ENCODE measurements around the gene CEP112. TPM values are rescaled to one million over a fixed set of nuclear protein-coding genes. Genes with fewer than 3 reads are reported as not detected.

Gene CEP112
- total and polyA plus RNA-seq, 2 of the 8 experiments (the other 6 are each of a cell fraction or from before 2014, with no cell fraction given) = 0.62 to 3.1 TPM

DNA sequence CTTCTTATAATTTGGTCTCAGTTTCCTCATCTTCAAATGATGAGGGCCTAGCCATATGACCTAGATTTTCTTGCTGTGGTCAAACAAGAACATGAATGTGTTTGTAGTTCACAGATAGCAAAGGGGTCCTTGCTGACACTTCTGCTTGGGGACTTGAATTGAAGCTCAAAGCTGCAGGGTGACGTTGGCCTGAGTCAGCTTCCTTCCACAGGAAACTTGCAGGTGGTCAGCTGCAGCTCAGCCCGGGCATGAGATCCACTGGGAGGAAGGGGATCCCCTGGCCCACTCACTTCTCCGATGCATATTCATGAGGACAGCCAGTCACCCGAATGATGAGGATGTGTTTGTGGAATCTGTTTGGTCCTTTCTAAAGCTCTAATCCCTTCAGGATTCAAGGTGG is 587.9 kb downstream of the CEP112 start:
- Histone ChIP-seq H2BK12ac (ENCODE audit: low read depth, low read length) (no peak overlapping the region), H2BK5ac (ENCODE audit: low read depth, low read length) (no peak overlapping the region), H4K5ac (ENCODE audit: insufficient read length, low read depth, low read length) (no peak overlapping the region), H3K23me2 (ENCODE audit: low read depth, low read length) (no peaks in the 10 kb centered on the region), H3K27ac (ENCODE audit: low read depth, low read length) (no peak overlapping the region), H3K79me1 (ENCODE audit: low read depth, low read length) (no peaks in the 10 kb centered on the region), H3K56ac (replicated peaks; ENCODE audit: insufficient read length, low read depth, low read length) (no peak overlapping the region), H2BK120ac (replicated peaks; ENCODE audit: low read depth, low read length) (no peak overlapping the region), H3K4me1 (replicated peaks in 1 of 4; ENCODE audit: control insufficient read depth in 3 of 4, insufficient read depth in 4 of 4, low read length in 3 of 4) (no peaks in the 10 kb centered on the region), H2AK5ac (ENCODE audit: low read depth, low read length) (no peak overlapping the region), H2AFZ (ENCODE audit: low read length) (no peak overlapping the region), H4K8ac (ENCODE audit: extremely low read depth, insufficient read depth, low read length) (no peak overlapping the region), H3K27me3 (replicated peaks in 1 of 4; ENCODE audit: control insufficient read depth in 3 of 4, extremely low read depth in 1 of 4, insufficient read depth in 3 of 4, low read length in 3 of 4) (no peaks in the 10 kb centered on the region), H4K20me1 (replicated peaks in 1 of 2; ENCODE audit: control insufficient read depth in 1 of 2, insufficient read depth in 2 of 2, low read length in 2 of 2) (no peaks in the 10 kb centered on the region), H3K79me2 (ENCODE audit: control insufficient read depth in 1 of 2, insufficient read depth in 2 of 2, low read length in 2 of 2) (no peaks in the 10 kb centered on the region), H3K23ac (ENCODE audit: insufficient read length) (no peak overlapping the region), H2BK20ac (ENCODE audit: low read length) (0 out of 2 replicates have a peak overlapping the region, but pooled peaks have one; percentile 6), H3K14ac (ENCODE audit: insufficient read length) (no peak overlapping the region), H4K91ac (replicated peaks; ENCODE audit: insufficient read length, low read length) (no peak overlapping the region), H3K4me2 (ENCODE audit: insufficient read depth in 1 of 2, low read depth in 2 of 2, low read length in 2 of 2) (no peak overlapping the region), H2BK15ac (ENCODE audit: low read length) (peak overlapping the region; percentile 50; the same call in 1 of the 2 replicates), H3K18ac (ENCODE audit: extremely low read depth, low read length) (no peak overlapping the region), H3K4ac (replicated peaks; ENCODE audit: insufficient read length, low read depth, low read length) (no peak overlapping the region), H3K9me3 (ENCODE audit: insufficient read depth in 2 of 2, low read depth in 1 of 2, low read length in 1 of 2) (no peaks in the 10 kb centered on the region), H3K9ac (replicated peaks in 1 of 4; ENCODE audit: extremely low read depth in 1 of 4, low read depth in 3 of 4, low read length in 3 of 4) (no peak overlapping the region), H3K36me3 (ENCODE audit: control insufficient read depth in 2 of 4, insufficient read depth in 4 of 4, low read length in 3 of 4) (no peaks in the 10 kb centered on the region), H3K4me3 (ENCODE audit: extremely low read depth in 1 of 4, insufficient read depth in 2 of 4, low read depth in 3 of 4, low read length in 4 of 4) (no peak overlapping the region)
- FAIRE-seq (no peak), DNase-seq (ENCODE audit: low read depth in 1 of 2, low spot score in 2 of 2) (no peak)
- CTCF ChIA-PET (ENCODE audit: partially characterized antibody) = interaction anchor here (1.7 to 2.0 kb wide), 2 partner anchors 11 to 16 kb away, joined by 4 to 8 read pairs; no protein-coding TSS in a partner anchor
- POLR2A ChIA-PET (ENCODE audit: partially characterized antibody) = no interaction called here
- WGBS, 2 experiments (ENCODE audit: extremely low coverage in 1 of 2, insufficient coverage in 1 of 2, insufficient read length in 1 of 2, insufficient replicate concordance in 2 of 2, low coverage in 1 of 2, low lambda C conversion rate in 2 of 2, missing lambda C conversion rate in 1 of 2) = 70% methylated on average over 4 of the region's 4 CpGs; no CpG with 5 or more reads in 1 of the 2 experiments
- TF ChIP-seq, protein P1, sequence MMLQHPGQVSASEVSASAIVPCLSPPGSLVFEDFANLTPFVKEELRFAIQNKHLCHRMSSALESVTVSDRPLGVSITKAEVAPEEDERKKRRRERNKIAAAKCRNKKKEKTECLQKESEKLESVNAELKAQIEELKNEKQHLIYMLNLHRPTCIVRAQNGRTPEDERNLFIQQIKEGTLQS (IDR thresholded peaks at IDR 0.05; ENCODE audit: insufficient read depth, low read depth, low read length) = no peak
- TF ChIP-seq, protein P2, sequence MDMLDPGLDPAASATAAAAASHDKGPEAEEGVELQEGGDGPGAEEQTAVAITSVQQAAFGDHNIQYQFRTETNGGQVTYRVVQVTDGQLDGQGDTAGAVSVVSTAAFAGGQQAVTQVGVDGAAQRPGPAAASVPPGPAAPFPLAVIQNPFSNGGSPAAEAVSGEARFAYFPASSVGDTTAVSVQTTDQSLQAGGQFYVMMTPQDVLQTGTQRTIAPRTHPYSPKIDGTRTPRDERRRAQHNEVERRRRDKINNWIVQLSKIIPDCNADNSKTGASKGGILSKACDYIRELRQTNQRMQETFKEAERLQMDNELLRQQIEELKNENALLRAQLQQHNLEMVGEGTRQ (IDR thresholded peaks at IDR 0.05; ENCODE audit: low read length) = no peak
- TF ChIP-seq EP300 (IDR thresholded peaks at IDR 0.05; ENCODE audit: borderline replicate concordance in 1 of 2, low read depth in 2 of 2, low read length in 2 of 2) (no peak), KDM4A (IDR thresholded peaks at IDR 0.05; ENCODE audit: low read depth, low read length, severe bottlenecking) (no peak), BRCA1 (IDR thresholded peaks at IDR 0.05; ENCODE audit: low read depth, low read length) (no peak), EGR1 (IDR thresholded peaks at IDR 0.05; ENCODE audit: borderline replicate concordance, low read depth, low read length) (no peak), TAF1 (IDR thresholded peaks at IDR 0.05; ENCODE audit: low read depth, low read length) (no peak), SRF (IDR thresholded peaks at IDR 0.05; ENCODE audit: low read depth, low read length) (no peak), POLR2AphosphoS5 (IDR thresholded peaks at IDR 0.05; ENCODE audit: low read depth, low read length) (no peak), RAD21 (IDR thresholded peaks at IDR 0.05 in 1 of 2, conservative IDR thresholded peaks at IDR 0.05 in 1 of 2; ENCODE audit: low read depth in 2 of 2, low read length in 2 of 2) (no peak), FOSL1 (IDR thresholded peaks at IDR 0.05; ENCODE audit: insufficient read depth, low read depth, low read length) (no peak), TEAD4 (IDR thresholded peaks at IDR 0.05; ENCODE audit: low read depth, low read length) (no peak)

Measured in H1 (cell line).